Measurements from ENCODE around the gene GJB2. TPM values are rescaled to one million over a fixed set of nuclear protein-coding genes. Genes with fewer than 3 reads are reported as not detected.
"Not testable (repeated sequence)": the region's sequence is repeated elsewhere in the genome, so short reads cannot be mapped to it uniquely, and the experiment has no call there.

GJB2 gene
- total RNA-seq, 2 donors from 2014 or later: 41.5 to 50.4 TPM

- H3K36me3 ChIP-seq: no peaks in the 10 kb centered on the region
- intact Hi-C loops (cut with DNase I): no loop called here
- TF ChIP-seq, protein P1, sequence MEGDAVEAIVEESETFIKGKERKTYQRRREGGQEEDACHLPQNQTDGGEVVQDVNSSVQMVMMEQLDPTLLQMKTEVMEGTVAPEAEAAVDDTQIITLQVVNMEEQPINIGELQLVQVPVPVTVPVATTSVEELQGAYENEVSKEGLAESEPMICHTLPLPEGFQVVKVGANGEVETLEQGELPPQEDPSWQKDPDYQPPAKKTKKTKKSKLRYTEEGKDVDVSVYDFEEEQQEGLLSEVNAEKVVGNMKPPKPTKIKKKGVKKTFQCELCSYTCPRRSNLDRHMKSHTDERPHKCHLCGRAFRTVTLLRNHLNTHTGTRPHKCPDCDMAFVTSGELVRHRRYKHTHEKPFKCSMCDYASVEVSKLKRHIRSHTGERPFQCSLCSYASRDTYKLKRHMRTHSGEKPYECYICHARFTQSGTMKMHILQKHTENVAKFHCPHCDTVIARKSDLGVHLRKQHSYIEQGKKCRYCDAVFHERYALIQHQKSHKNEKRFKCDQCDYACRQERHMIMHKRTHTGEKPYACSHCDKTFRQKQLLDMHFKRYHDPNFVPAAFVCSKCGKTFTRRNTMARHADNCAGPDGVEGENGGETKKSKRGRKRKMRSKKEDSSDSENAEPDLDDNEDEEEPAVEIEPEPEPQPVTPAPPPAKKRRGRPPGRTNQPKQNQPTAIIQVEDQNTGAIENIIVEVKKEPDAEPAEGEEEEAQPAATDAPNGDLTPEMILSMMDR (IDR thresholded peaks at IDR 0.05): no peak
- H3K9ac ChIP-seq (ENCODE audit: low read depth in 2 of 2, low read length in 2 of 2): no peak overlapping the region
- H3K4me3 ChIP-seq: no peak overlapping the region
- peaks cover 5% of the 10 kb centered on the region for H3K4me1 ChIP-seq
- no peak overlapping the region for H3K27ac ChIP-seq
- DNase-seq: no peak
- H3K9me3 ChIP-seq: no peaks in the 10 kb centered on the region
- H3K27me3 ChIP-seq: peaks cover 58% of the 10 kb centered on the region
Measured at GRCh38 chr13:20157151-20157796, 35.5 kb downstream of the GJB2 start.

DNA sequence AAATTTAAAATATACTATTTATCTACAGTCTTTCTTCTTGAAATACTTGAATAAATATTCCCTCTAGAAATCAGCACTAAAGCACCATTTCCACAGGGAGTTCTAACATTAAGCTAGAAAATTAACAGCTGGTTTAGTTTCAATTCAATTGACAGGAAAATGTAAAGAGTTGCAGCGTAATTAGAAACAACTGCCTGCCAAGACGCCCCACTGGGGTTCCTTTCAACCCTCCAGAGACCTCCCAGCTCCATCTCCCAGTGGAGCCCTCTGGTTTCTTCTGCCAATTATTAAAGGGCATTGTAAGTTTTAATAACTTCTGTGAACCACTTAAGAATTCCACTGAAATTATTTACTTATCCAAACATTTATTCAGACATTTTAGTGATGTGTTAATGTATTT, 36.0 kb downstream of the GJB2 start:
- no peak for DNase-seq
- Histone ChIP-seq H3K27me3 (peaks cover 53% of the 10 kb centered on the region), H3K4me1 (peaks cover 5% of the 10 kb centered on the region), H3K9ac (ENCODE audit: low read depth in 2 of 2, low read length in 2 of 2) (no peak overlapping the region), H3K4me3 (no peak overlapping the region), H3K36me3 (no peaks in the 10 kb centered on the region), H3K9me3 (no peaks in the 10 kb centered on the region), H3K27ac (no peak overlapping the region)
- intact Hi-C loops (cut with DNase I): no loop called here
- TF ChIP-seq, protein P1 (IDR thresholded peaks at IDR 0.05): no peak

DNA sequence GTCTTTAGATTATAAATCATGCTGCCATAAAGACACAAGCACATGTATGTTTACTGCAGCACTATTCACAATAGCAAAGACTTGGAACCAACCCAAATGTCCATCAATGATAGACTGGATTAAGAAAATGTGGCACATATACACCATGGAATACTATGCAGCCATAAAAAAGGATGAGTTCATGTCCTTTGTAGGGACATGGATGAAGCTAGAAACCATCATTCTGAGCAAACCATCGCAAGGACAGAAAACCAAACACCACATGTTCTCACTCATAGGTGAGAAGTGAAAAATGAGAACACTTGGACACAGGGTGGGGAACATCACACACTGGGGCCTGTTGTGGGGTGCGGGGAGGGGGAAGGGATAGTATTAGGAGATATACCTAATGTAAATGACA, 39.4 kb downstream of the GJB2 start:
- H3K27me3 ChIP-seq: peaks cover 21% of the 10 kb centered on the region
- H3K36me3 ChIP-seq; intact Hi-C loops (cut with DNase I); H3K9me3 ChIP-seq; H3K4me3 ChIP-seq; DNase-seq; H3K9ac ChIP-seq (ENCODE audit: low read depth in 2 of 2, low read length in 2 of 2); H3K4me1 ChIP-seq; H3K27ac ChIP-seq: not testable (repeated sequence)

DNA sequence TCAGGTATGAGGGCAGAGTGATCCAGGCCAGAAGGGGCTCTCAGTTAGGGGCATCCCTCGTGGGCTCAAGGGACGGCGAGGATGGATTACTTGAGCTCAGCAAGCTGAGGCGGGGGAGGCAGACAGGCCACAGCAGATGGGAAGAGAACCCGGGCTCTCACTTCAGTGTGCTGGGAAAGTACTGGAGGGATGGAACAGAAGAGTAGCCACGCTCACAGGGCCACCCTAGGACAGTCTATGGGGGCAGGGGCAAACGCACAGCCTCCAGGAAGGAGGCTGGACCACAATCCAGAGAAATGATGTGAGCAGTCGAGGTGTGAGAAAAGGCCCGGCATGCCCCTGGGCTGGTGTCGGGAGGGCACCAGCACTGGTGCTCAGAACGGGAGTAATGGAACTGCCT, 41.1 kb downstream of the GJB2 start:
- intact Hi-C loops (cut with DNase I): no loop called here
- Histone ChIP-seq H3K27ac (no peak overlapping the region), H3K4me1 (no peaks in the 10 kb centered on the region), H3K36me3 (no peaks in the 10 kb centered on the region), H3K9me3 (no peaks in the 10 kb centered on the region), H3K27me3 (peaks cover 4% of the 10 kb centered on the region), H3K9ac (ENCODE audit: low read depth in 2 of 2, low read length in 2 of 2) (no peak overlapping the region), H3K4me3 (no peak overlapping the region)
- TF ChIP-seq, protein P1 (IDR thresholded peaks at IDR 0.05): no peak
- DNase-seq: no peak

- H3K4me3 ChIP-seq: no peak overlapping the region
- intact Hi-C loops (cut with DNase I): no loop called here
- H3K27me3 ChIP-seq: no peaks in the 10 kb centered on the region
- no peaks in the 10 kb centered on the region for H3K36me3 ChIP-seq
- H3K9ac ChIP-seq (ENCODE audit: low read depth in 2 of 2, low read length in 2 of 2): no peak overlapping the region
- H3K9me3 ChIP-seq: no peaks in the 10 kb centered on the region
- TF ChIP-seq, protein P1 (IDR thresholded peaks at IDR 0.05): no peak
- no peaks in the 10 kb centered on the region for H3K4me1 ChIP-seq
- DNase-seq: no peak
- H3K27ac ChIP-seq: no peak overlapping the region
Measured at GRCh38 chr13:20151016-20151415, 41.7 kb downstream of the GJB2 start.

- Histone ChIP-seq H3K36me3 (no peaks in the 10 kb centered on the region), H3K4me1 (no peaks in the 10 kb centered on the region), H3K27ac (no peak overlapping the region), H3K9me3 (no peaks in the 10 kb centered on the region), H3K27me3 (no peaks in the 10 kb centered on the region), H3K9ac (ENCODE audit: low read depth in 2 of 2, low read length in 2 of 2) (no peak overlapping the region), H3K4me3 (no peak overlapping the region)
- intact Hi-C loops (cut with DNase I): no loop called here
- TF ChIP-seq, protein P1 (IDR thresholded peaks at IDR 0.05): no peak
- DNase-seq: no peak
Measured at GRCh38 chr13:20150561-20150960, 42.2 kb downstream of the GJB2 start.

Data from colonic mucosa (tissue), 4 donors.